Measurements from ENCODE around the gene UFSP2.

The UFSP2 gene

GRCh38 chr4:185468999-185469398 lies 43.2 kb upstream of the UFSP2 start:
- DNase-seq (ENCODE audit: low read depth) = no peak
- H3K4me3 ChIP-seq (ENCODE audit: low read depth, low read length) = no peak overlapping the region
- no peak for TF ChIP-seq CTCF (IDR thresholded peaks at IDR 0.05; ENCODE audit: insufficient read depth, low read depth, low read length, missing control alignments)

- DNase-seq (ENCODE audit: low read depth) = no peak
- no peak overlapping the region for H3K4me3 ChIP-seq (ENCODE audit: low read depth, low read length)
- no peak for TF ChIP-seq CTCF (IDR thresholded peaks at IDR 0.05; ENCODE audit: insufficient read depth, low read depth, low read length, missing control alignments)
These were observed 42.2 kb upstream of the UFSP2 start for GRCh38 chr4:185467991-185468390.

GRCh38 chr4:185467101-185467500 lies 41.3 kb upstream of the UFSP2 start:
- TF ChIP-seq CTCF (IDR thresholded peaks at IDR 0.05; ENCODE audit: insufficient read depth, low read depth, low read length, missing control alignments) = no peak
- DNase-seq (ENCODE audit: low read depth) = no peak
- H3K4me3 ChIP-seq (ENCODE audit: low read depth, low read length) = no peak overlapping the region

GRCh38 chr4:185465707-185466106 lies 39.9 kb upstream of the UFSP2 start:
- no peak overlapping the region for H3K4me3 ChIP-seq (ENCODE audit: low read depth, low read length)
- TF ChIP-seq CTCF (IDR thresholded peaks at IDR 0.05; ENCODE audit: insufficient read depth, low read depth, low read length, missing control alignments) = no peak
- no peak for DNase-seq (ENCODE audit: low read depth)

- no peak for DNase-seq (ENCODE audit: low read depth)
- no peak overlapping the region for H3K4me3 ChIP-seq (ENCODE audit: low read depth, low read length)
- TF ChIP-seq CTCF (IDR thresholded peaks at IDR 0.05; ENCODE audit: insufficient read depth, low read depth, low read length, missing control alignments) = no peak
These were observed 39.1 kb upstream of the UFSP2 start for GRCh38 chr4:185464887-185465286.

GRCh38 chr4:185464183-185464582 lies 38.4 kb upstream of the UFSP2 start:
- TF ChIP-seq CTCF (IDR thresholded peaks at IDR 0.05; ENCODE audit: insufficient read depth, low read depth, low read length, missing control alignments) = no peak
- DNase-seq (ENCODE audit: low read depth) = no peak
- H3K4me3 ChIP-seq (ENCODE audit: low read depth, low read length) = no peak overlapping the region

GRCh38 chr4:185463541-185463940 lies 37.8 kb upstream of the UFSP2 start:
- H3K4me3 ChIP-seq (ENCODE audit: low read depth, low read length) = no peak overlapping the region
- no peak for TF ChIP-seq CTCF (IDR thresholded peaks at IDR 0.05; ENCODE audit: insufficient read depth, low read depth, low read length, missing control alignments)
- DNase-seq (ENCODE audit: low read depth) = no peak

Data from GM12865 (cell line).